Left lung (tissue), 10 donors: ENCODE data around the gene PDSS2. TPM values are rescaled to one million over a fixed set of nuclear protein-coding genes. Genes with fewer than 3 reads are reported as not detected.
"Not testable (repeated sequence)": the region's sequence is repeated elsewhere in the genome, so short reads cannot be mapped to it uniquely, and the experiment has no call there.

ENCODE experiments used
- ATAC-seq: fragments of 200-7000 bp; cut with Tn5 transposase; one replicate; pipeline ENCODE4 v1.9.1; 2020; ENCODE audit warnings: moderate library complexity
- DNase-seq, 4 donors: peaks; one replicate each; pipeline ENCODE4 v3.0.0-alpha.2; 2013 to 2020
- H3K27ac ChIP-seq, 2 donors: fragments of 200-600 bp; sonication (generic) in 1 of 2; one replicate each; pipeline versions ENCODE4 v1.5.0 to v1.8.0; 2020 to 2021
- H3K27me3 ChIP-seq, 2 donors: fragments of 200-600 bp; sonication (generic) in 1 of 2; one replicate each; pipeline versions ENCODE4 v1.5.0 to v1.8.0; 2020 to 2021
- H3K36me3 ChIP-seq, 2 donors: fragments of 200-600 bp; sonication (generic) in 1 of 2; one replicate each; pipeline versions ENCODE4 v1.5.0 to v1.8.0; 2020 to 2021
- H3K4me1 ChIP-seq, 2 donors: fragments of 200-600 bp; one replicate each; pipeline ENCODE4 v1.8.0; 2021
- H3K4me3 ChIP-seq, 2 donors: fragments of 200-600 bp; sonication (generic) in 1 of 2; one replicate each; pipeline versions ENCODE4 v1.5.0 to v1.8.0; 2020 to 2021; ENCODE audit warnings: mild to moderate bottlenecking in 1 of 2
- H3K9me3 ChIP-seq, 2 donors: fragments of 200-600 bp; sonication (generic) in 1 of 2; one replicate each; pipeline versions ENCODE4 v1.5.0 to v1.8.0; 2020 to 2021
- CTCF ChIP-seq, 2 donors: fragments of 200-600 bp; sonication (generic) in 1 of 2; IDR thresholded peaks; one replicate each; pipeline versions ENCODE4 v1.5.0 to v1.8.0; 2021; ENCODE audit warnings: antibody characterized with exemption in 2 of 2
- intact Hi-C, 2 donors: fragments of 100-400 bp; cut with DNase I; formaldehyde crosslinking; loops; one replicate each; pipeline versions ENCODE4 v1.11.2 to v1.14.2; 2022
- polyA plus RNA-seq, 6 donors: library from polyadenylated mRNA; unstranded; fragments of 120-200 nt; gene quantifications; one replicate each; pipeline ENCODE4 v1.2.1, GENCODE V29; 2013; ENCODE audit not compliant: insufficient read length in 6 of 6
- total RNA-seq, 2 donors: library from RNA; stranded (reverse); fragmentation: NEBNext Ultra II Directional; extraction: Animal tissue kit (Norgen Biotek cat#: 25700); gene quantifications; one replicate each; pipeline ENCODE4 v1.2.1, GENCODE V29; 2021
- donor health status: DM: no; HTN: yes; CAD: no.
- donor health status: DM: no; HTN: no; CAD: no.

Gene PDSS2
- total and polyA plus RNA-seq, 8 donors: 13.9 to 20.6 (median 16.4) TPM

DNA sequence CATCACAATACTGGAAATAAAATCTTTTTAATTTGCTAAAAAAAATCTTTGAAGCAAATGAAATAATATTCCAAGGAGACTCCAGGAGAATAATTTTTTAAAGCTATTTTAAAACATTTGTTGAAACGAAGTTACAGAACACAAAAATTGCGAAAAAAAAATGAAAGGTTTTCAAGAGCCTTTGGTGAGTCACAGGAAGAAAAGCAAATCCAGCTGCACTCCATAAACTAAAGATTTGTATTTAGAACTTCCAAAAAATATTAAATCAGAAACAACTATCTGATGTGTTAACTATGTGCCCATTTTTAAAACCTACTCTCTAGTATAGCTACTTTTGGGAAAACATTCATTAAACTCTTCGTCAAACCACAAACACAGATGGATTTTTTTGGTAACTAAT is 23.6 kb downstream of the PDSS2 start:
- no peak for ATAC-seq
- H3K27me3 ChIP-seq: no peaks in the 10 kb centered on the region
- H3K4me1 ChIP-seq: no peaks in the 10 kb centered on the region
- no peak for TF ChIP-seq CTCF (IDR thresholded peaks at IDR 0.05)
- no peaks in the 10 kb centered on the region for H3K36me3 ChIP-seq
- no peaks in the 10 kb centered on the region for H3K9me3 ChIP-seq
- H3K27ac ChIP-seq: no peak overlapping the region
- intact Hi-C loops: no loop called here
- H3K4me3 ChIP-seq: no peak overlapping the region
- no peak for DNase-seq

GRCh38 chr6:107434812-107435211 is 24.6 kb downstream of the PDSS2 start:
- DNase-seq: no peak
- Histone ChIP-seq H3K4me3 (no peak overlapping the region), H3K4me1 (no peaks in the 10 kb centered on the region), H3K36me3 (no peaks in the 10 kb centered on the region), H3K9me3 (no peaks in the 10 kb centered on the region), H3K27me3 (no peaks in the 10 kb centered on the region), H3K27ac (no peak overlapping the region)
- ATAC-seq: no peak
- TF ChIP-seq CTCF (IDR thresholded peaks at IDR 0.05): no peak
- intact Hi-C loops: no loop called here

GRCh38 chr6:107425951-107426350 is 33.4 kb downstream of the PDSS2 start:
- H3K27ac ChIP-seq, H3K36me3 ChIP-seq, DNase-seq, H3K27me3 ChIP-seq, ATAC-seq, intact Hi-C loops, H3K4me1 ChIP-seq, H3K4me3 ChIP-seq: not testable (repeated sequence)
- H3K9me3 ChIP-seq: peaks cover 0 to 18% of the 10 kb centered on the region in 2 donors

- no peak for TF ChIP-seq CTCF (IDR thresholded peaks at IDR 0.05)
- intact Hi-C loops: no loop called here
- no peaks in the 10 kb centered on the region for H3K27me3 ChIP-seq
- H3K27ac ChIP-seq: no peak overlapping the region
- H3K36me3 ChIP-seq: peaks cover 0 to 9% of the 10 kb centered on the region in 2 donors
- DNase-seq: peak in 1 of 4 donors; percentile 13
- H3K9me3 ChIP-seq: peaks cover 0 to 18% of the 10 kb centered on the region in 2 donors
- no peaks in the 10 kb centered on the region for H3K4me1 ChIP-seq
- no peak for ATAC-seq
- H3K4me3 ChIP-seq: no peak overlapping the region
Observed at GRCh38 chr6:107423474-107423990, 35.8 kb downstream of the PDSS2 start.

DNA sequence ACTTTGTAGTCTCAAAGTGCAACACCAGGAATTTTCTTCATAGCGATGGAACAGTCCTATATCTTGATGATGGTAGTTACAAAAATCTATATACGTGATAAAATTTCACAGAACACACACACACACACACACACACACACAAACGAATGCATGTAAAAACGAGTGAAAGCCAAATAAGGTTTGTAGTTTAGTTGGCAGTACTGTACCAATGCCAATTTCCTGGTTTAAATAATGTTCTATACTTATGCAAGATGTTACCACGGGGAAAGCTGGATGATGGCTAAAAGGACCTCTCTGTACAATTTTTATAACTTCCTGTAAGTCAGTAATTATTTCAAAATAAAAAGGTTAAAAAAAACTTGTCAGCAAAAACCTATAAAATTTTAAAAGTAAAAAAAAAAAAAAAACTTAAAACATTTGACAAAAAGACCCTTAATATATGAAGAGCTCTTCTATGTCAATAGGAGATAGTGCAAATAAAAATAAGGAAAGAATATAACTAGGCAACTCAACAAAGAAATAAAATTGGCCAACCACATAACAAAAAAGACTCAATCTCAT is 37.6 kb downstream of the PDSS2 start:
- Histone ChIP-seq H3K9me3 (peaks cover 0 to 10% of the 10 kb centered on the region in 2 donors), H3K27me3 (no peaks in the 10 kb centered on the region), H3K4me1 (no peaks in the 10 kb centered on the region), H3K4me3 (no peak overlapping the region), H3K36me3 (peaks cover 0 to 6% of the 10 kb centered on the region in 2 donors), H3K27ac (no peak overlapping the region)
- DNase-seq: no peak
- no peak for TF ChIP-seq CTCF (IDR thresholded peaks at IDR 0.05)
- no peak for ATAC-seq
- intact Hi-C loops: no loop called here

DNA sequence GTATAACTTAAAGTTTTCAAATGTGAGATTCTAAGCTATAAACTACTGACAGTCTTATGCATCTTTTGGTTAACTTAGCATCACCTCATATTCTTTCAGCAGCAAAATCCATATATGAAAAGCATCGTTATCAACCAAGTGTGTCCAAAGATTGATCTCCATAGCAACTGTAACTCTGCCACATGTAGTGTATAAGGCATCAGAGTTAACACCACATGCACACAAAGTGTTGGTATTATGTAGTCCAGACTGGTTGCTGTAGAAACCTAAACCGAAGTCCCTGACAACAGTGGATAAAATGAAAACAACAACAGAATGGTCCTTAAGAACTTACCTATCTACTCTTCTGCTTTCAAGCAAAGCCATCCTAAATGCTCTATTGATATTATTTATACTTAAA is 39.6 kb downstream of the PDSS2 start:
- no peak for TF ChIP-seq CTCF (IDR thresholded peaks at IDR 0.05)
- no peaks in the 10 kb centered on the region for H3K27me3 ChIP-seq
- H3K9me3 ChIP-seq: no peaks in the 10 kb centered on the region
- no peak overlapping the region for H3K4me3 ChIP-seq
- H3K4me1 ChIP-seq: no peaks in the 10 kb centered on the region
- H3K36me3 ChIP-seq: no peaks in the 10 kb centered on the region
- H3K27ac ChIP-seq: no peak overlapping the region
- ATAC-seq: no peak
- intact Hi-C loops: no loop called here
- DNase-seq: peak in 1 of 4 donors; percentile 15
